Stimulated activated CD4-positive, alpha-beta T cell treated with anti-CD3 and anti-CD28 coated beads, TNF-alpha, amount 100 ng/mL, for 24 hours (primary cell): ENCODE results near the gene VPS54.

Experiments used
- DNase-seq, 3 experiments: peaks; one replicate each; pipeline ENCODE4 v3.0.0-alpha.2; 2020; ENCODE audit warnings: low read depth in 3 of 3

The VPS54 gene

DNA sequence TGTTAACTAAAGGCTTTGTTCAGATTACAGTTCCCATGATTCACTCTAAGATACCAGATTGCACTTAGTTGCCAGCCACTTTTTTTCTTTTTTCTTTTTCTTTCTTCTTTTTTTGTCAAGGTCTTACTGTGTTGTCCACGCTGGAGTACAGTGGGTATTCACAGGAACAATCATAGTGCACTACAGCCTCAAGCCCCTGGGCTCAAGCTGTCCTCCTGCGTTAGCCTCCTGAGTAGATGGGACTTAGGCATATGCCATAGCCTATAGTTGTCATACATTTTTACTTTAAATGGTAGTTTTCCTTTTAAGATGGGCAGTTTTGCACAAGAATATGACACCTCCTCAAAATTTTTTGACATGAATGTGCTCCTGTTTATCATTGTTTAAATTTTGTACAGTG lies 175.4 kb downstream of the VPS54 start:
- DNase-seq: no peak

DNA sequence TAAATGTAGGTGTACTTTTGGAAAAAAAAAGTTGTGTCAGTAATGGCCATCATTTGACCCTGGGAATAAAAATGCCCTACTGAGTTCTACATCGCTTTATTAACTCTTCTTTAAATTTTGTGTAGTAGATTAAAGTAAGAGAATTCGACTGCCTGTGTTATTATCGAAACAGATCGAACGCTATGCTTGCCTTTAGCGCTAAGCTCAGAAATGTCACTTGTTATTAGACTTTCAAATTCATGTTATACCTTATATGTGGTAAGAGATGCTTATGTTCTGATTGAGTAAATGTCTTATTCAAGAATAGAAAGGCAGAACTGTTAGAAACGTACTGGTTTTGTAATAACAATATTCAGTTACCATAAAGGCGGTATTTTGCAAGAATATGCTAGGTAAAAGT lies 176.1 kb downstream of the VPS54 start:
- no peak for DNase-seq

- DNase-seq: peak in 1 of 3 experiments; percentile 2
These were observed 176.8 kb downstream of the VPS54 start for GRCh38 chr2:63842149-63843061.
